NCI-H774 (cell line): ENCODE data around the gene DNAJC8.

Experiments used
- DNase-seq: peaks from one replicate; lab custom pipeline; 2025; lab: John Stamatoyannopoulos, UW

Gene DNAJC8

GRCh38 chr1:28200234-28200873 lies 32.5 kb downstream of the DNAJC8 start:
- DNase-seq, result no peak

GRCh38 chr1:28199328-28200233 lies 33.2 kb downstream of the DNAJC8 start:
- no peak for DNase-seq

- no peak for DNase-seq
Measured at GRCh38 chr1:28197682-28198415, 35.0 kb downstream of the DNAJC8 start.

- no peak for DNase-seq
Measured at GRCh38 chr1:28196330-28196729, 36.5 kb downstream of the DNAJC8 start.

GRCh38 chr1:28195780-28196179 lies 37.0 kb downstream of the DNAJC8 start:
- DNase-seq, result no peak

- no peak for DNase-seq
Measured at GRCh38 chr1:28194326-28195035, 38.3 kb downstream of the DNAJC8 start.

GRCh38 chr1:28193701-28194161 lies 39.1 kb downstream of the DNAJC8 start:
- no peak for DNase-seq

GRCh38 chr1:28190996-28191645 lies 41.7 kb downstream of the DNAJC8 start:
- no peak for DNase-seq

DNA sequence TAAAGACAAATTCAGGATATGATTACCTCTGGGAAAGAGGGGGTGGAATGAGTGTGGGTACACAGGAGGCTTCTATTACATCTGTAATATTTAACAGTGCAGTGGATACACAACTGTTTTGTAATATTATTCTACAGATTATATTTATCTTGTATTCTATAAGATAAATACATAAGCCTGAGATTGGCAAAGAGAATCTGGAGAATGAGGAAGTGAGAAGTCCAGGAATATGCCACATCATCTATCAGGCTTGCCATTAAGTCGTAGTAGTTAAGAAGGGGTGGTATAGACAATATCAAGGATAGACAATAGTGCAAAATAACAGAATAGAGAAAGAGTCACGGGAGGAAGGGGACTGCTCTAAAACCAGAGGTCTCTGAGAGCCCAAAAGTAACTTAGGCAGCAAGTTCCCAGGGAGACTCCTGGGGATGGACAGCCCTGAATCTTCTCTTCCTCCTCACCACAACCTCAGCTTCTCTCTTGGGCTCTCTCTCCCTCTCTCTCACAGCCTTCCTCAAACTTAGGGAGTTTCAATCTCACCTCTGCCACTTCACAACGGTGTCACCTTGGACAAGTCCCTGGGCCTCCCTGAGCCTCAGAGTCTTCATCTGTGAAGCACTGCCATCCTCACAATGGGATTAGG lies 42.4 kb downstream of the DNAJC8 start:
- no peak for DNase-seq

- DNase-seq, result no peak
Measured at GRCh38 chr1:28185071-28185470, 47.8 kb downstream of the DNAJC8 start.

- DNase-seq, result no peak
Measured at GRCh38 chr1:28180306-28181305, 52.2 kb downstream of the DNAJC8 start.

GRCh38 chr1:28178690-28179485 lies 53.9 kb downstream of the DNAJC8 start:
- DNase-seq, result no peak

DNA sequence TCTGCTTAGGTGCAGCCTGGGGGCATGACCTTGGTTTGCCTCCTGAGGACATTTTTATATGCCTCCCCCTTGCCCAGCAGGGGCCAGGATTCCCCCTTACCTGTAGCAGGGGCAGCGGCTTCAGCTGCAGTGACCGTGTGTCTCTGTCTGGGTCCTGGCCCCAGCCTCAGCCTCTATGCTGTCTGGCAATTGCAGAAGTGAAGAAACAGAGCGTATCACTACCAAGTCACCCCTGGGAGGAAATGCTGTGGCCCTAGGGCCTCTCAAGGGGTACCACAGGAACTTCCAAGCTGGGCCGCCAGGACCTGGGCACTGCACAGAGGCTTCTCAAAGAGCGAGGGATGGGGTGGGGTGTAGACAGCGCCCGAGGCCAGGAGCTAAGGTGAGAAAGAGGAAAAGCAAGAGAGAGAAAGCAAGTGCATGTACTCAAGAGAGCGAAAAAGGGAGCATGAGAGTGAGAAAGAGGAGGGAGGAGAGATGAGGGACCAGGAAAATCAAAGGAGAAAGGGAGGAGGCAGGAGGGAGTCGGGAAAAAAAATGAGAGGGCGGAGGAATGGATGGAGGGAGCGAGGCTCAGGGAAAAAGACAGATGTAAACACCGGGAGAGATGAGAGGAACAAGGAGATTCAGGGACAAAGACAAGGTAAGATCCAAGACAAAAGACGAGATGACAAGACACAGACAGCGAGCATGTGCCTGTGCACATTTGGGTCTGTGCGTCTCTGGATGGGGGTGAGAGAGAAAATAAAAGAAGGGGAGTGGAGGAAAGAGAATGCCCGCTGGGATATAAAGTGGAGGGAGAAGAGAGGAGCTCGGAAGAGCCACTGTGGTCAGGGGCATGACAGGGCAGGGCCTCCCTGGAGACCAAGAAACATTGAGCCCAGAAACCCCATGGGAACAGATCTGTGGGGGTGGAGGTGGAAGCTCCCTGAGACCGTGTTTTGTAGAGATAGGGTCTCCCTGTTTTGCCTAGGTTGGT lies 56.0 kb downstream of the DNAJC8 start, which contains the start of gene PTAFR:
PTAFR (minus strand) TSS at position 199 of the 979 bp plus-strand sequence. CDS start 25,669 bp downstream, outside the sequence.
- no peak for DNase-seq

- DNase-seq, result no peak
Measured at GRCh38 chr1:28175955-28176485, 56.8 kb downstream of the DNAJC8 start.

DNA sequence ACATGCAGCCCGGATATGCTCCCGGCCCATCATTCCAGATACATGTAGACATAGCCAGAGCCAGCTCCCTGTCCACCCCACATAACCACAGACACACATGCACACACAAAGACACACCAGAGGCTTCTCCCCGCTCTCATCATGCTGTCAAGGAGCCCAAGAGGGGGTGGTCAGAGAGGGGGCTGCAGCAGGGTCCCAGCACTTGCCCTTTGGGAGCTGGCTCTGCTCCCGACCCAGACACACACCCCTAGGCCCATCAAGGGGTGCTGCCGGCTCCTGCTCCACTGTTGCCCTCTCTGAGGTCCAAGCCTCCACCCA lies 58.9 kb downstream of the DNAJC8 start:
- no peak for DNase-seq

DNA sequence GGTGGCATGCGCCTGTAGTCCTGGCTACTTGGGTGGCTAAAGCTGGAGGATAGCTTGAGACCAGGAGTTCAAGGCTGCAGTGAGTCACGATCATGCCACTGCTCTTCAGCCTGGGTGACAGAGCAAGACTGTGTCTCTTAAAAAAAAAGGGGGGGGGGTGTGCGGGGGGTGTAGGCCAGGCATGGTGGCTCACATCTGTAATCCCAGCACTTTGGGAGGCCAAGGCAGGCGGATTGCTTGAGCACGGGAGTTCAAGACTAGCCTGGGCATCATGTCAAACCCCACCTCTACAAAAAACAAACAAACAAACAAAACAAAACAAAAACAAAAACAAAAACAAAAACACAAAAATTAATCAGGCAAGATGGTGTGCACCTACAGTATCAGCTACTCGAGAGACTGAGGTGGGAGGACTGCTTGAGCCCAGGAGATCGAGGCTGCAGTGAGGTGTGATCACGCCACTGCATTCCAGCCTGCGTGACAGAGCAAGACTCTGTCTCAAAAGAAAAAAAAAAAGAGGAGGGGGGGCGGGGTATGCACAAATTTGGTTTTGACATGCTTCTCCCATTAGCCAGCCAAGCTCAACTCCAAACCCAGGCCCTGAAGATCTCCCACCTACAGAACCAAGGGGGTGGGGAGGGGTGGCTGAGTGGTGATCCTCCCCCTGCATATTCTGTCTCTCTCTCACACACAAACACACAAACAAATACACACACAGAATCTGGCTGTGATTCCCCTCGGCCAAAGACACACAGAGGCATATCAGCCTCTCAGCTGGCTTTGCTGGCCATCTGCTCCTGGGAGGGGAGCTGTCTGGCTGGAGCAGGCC lies 59.5 kb downstream of the DNAJC8 start:
- no peak for DNase-seq
